ENCODE data around the gene HSD17B14. TPM values are rescaled to one million over a fixed set of nuclear protein-coding genes. Genes with fewer than 3 reads are reported as not detected.

Gene HSD17B14
- total and polyA plus RNA-seq, 9 of the 15 experiments (the other 6 are each of a cell fraction or from before 2014, with no cell fraction given) = 0.16 TPM; not detected in 8

- TF ChIP-seq ZKSCAN1 (IDR thresholded peaks at IDR 0.05; ENCODE audit: low read depth, low read length) = no peak
- no peak for TF ChIP-seq ZNF282 (CRISPR knock-in tag; IDR thresholded peaks at IDR 0.05)
- no peak for TF ChIP-seq SMARCC2 (IDR thresholded peaks at IDR 0.05; ENCODE audit: low read depth)
- no peak for TF ChIP-seq ILF3 (IDR thresholded peaks at IDR 0.05; ENCODE audit: borderline replicate concordance)
- TF ChIP-seq SMC3 (conservative IDR thresholded peaks at IDR 0.05; ENCODE audit: insufficient read depth, low read depth, low read length) = peak; percentile 70
- no peak for TF ChIP-seq SPI1 (IDR thresholded peaks at IDR 0.05; ENCODE audit: borderline replicate concordance, low read depth, low read length)
- peak; percentile 2; the same call in 1 of the 2 replicates for TF ChIP-seq TAL1 (IDR thresholded peaks at IDR 0.05)
- TF ChIP-seq ZNF764 (CRISPR knock-in tag; IDR thresholded peaks at IDR 0.05; ENCODE audit: low read depth) = no peak
- no peak for TF ChIP-seq MYC (IDR thresholded peaks at IDR 0.05; ENCODE audit: low read depth, low read length)
- TF ChIP-seq MYC (CRISPR knock-in tag; IDR thresholded peaks at IDR 0.05; ENCODE audit: borderline replicate concordance, low read depth) = no peak
- TF ChIP-seq KAT2B (IDR thresholded peaks at IDR 0.05; ENCODE audit: low read depth, low read length) = no peak
- TF ChIP-seq IFI16 (CRISPR knock-in tag; IDR thresholded peaks at IDR 0.05) = no peak
- TF ChIP-seq CBX5 (IDR thresholded peaks at IDR 0.05; ENCODE audit: borderline replicate concordance, low read depth) = no peak
- peak; percentile 36; the same call in 1 of the 2 replicates for TF ChIP-seq PKNOX1 (IDR thresholded peaks at IDR 0.05)
- TF ChIP-seq CTCF (IDR thresholded peaks at IDR 0.05 in 2 of 3, conservative IDR thresholded peaks at IDR 0.05 in 1 of 3; ENCODE audit: insufficient read depth in 2 of 3, low read depth in 1 of 3, low read length in 3 of 3) = peak; percentile 73 to 90 (median 79)
- TF ChIP-seq RAD21 (CRISPR knock-in tag; conservative IDR thresholded peaks at IDR 0.05 in 1 of 2, IDR thresholded peaks at IDR 0.05 in 1 of 2) = peak; percentile 64 to 78
- TF ChIP-seq REST (IDR thresholded peaks at IDR 0.05; ENCODE audit: borderline replicate concordance) = peak; percentile 69; the same call in 1 of the 2 replicates
- no peak for TF ChIP-seq REST (CRISPR knock-in tag; IDR thresholded peaks at IDR 0.05; ENCODE audit: low read depth)
- no peak for TF ChIP-seq MXI1 (IDR thresholded peaks at IDR 0.05; ENCODE audit: low read depth, low read length)
- peak; percentile 36 for TF ChIP-seq MEIS2 (IDR thresholded peaks at IDR 0.05; ENCODE audit: partially characterized antibody)
Measured at GRCh38 chr19:48842789-48843162, 6.5 kb upstream of the HSD17B14 start (continued).

Measured in K562 (cell line).